K562 (cell line): Measurements from ENCODE around the gene SPATA33. TPM values are rescaled to one million over a fixed set of nuclear protein-coding genes. Genes with fewer than 3 reads are reported as not detected.
A peak's percentile ranks its signal among the peaks of the same experiment; 100 is the strongest.

Experiments
- EP300 ChIP-seq: IDR thresholded peaks from 2 replicates; pipeline ENCODE4 v1.6.1; 2012; ENCODE audit warnings: low read length, improper control_type of control experiment
- FOXK1 ChIP-seq: sonication (generic); formaldehyde crosslinking; IDR thresholded peaks from 2 replicates; pipeline ENCODE4 v1.8.0; 2022; ENCODE audit warnings: missing genetic modification reagents, mild to moderate bottlenecking, borderline replicate concordance
- FOXO4 ChIP-seq: fragments of 450-650 bp; formaldehyde crosslinking; IDR thresholded peaks from 2 replicates; pipeline ENCODE4 v1.4.0; 2020; ENCODE audit warnings: mild to moderate bottlenecking, moderate library complexity
- GABPB1 ChIP-seq: sonication (generic); formaldehyde crosslinking; IDR thresholded peaks from 2 replicates; pipeline ENCODE4 v1.8.0; 2022; ENCODE audit warnings: mild to moderate bottlenecking, missing genetic modification reagents
- HMG20B ChIP-seq: fragments of 250-450 bp; sonication (Bioruptor Pico); IDR thresholded peaks from 2 replicates; pipeline ENCODE4 v1.5.0; 2021; ENCODE audit warnings: mild to moderate bottlenecking
- MECOM ChIP-seq: fragments of 250-450 bp; sonication (Bioruptor Pico); IDR thresholded peaks from 2 replicates; pipeline ENCODE4 v1.8.0; 2022; ENCODE audit warnings: inconsistent platforms
- MLLT1 ChIP-seq, 2 experiments: fragments of 450-650 bp; IDR thresholded peaks; 2 replicates each; pipeline ENCODE4 v1.6.1; 2016
- MLX ChIP-seq, 2 experiments: fragments of 450-650 bp in 1 of 2; sonication (generic) in 1 of 2; formaldehyde crosslinking; conservative IDR thresholded peaks; 2 replicates each; pipeline versions ENCODE4 v1.4.0 to v1.8.1; 2020 to 2022; ENCODE audit warnings: mild to moderate bottlenecking in 1 of 2, missing genetic modification reagents in 1 of 2
- PCBP1 ChIP-seq: fragments of 200-400 bp; formaldehyde crosslinking; IDR thresholded peaks from 2 replicates; pipeline ENCODE4 v1.6.1; 2018; ENCODE audit warnings: mild to moderate bottlenecking, low read depth, low read length; ENCODE audit not compliant: poor library complexity, severe bottlenecking
- SMARCA5 ChIP-seq: fragments of 450-650 bp; IDR thresholded peaks from 2 replicates; pipeline ENCODE4 v1.6.1; 2016
- TCF7L2 ChIP-seq: fragments of 150-350 bp; IDR thresholded peaks from 2 replicates; pipeline ENCODE4 v1.6.1; 2016; ENCODE audit warnings: low read depth, mild to moderate bottlenecking, low read length, moderate library complexity
- TEAD2 ChIP-seq: fragments of 450-650 bp; IDR thresholded peaks from 2 replicates; pipeline ENCODE4 v1.6.1; 2016; ENCODE audit warnings: missing genetic modification characterization, control low read depth, missing compliant biosample characterization
- TFE3 ChIP-seq: fragments of 450-650 bp; formaldehyde crosslinking; IDR thresholded peaks from 2 replicates; pipeline ENCODE4 v1.4.0; 2020; ENCODE audit warnings: mild to moderate bottlenecking, mixed read lengths
- ZEB2 ChIP-seq: fragments of 450-650 bp; IDR thresholded peaks from 2 replicates; pipeline ENCODE4 v1.6.1; 2016
- ZNF197 ChIP-seq: fragments of 200-800 bp; sonication (Bioruptor generic); IDR thresholded peaks from 2 replicates; pipeline ENCODE4 v1.6.1; 2016; ENCODE audit warnings: low read depth, missing genetic modification characterization, missing compliant biosample characterization
- polyA plus RNA-seq, 8 experiments: library from polyadenylated mRNA; depleted of rRNA in 4 of 8; stranded (reverse) in 5 of 8; unstranded in 3 of 8; fragments of >200 nt; fragmentation: Nextera tagmentation in 2 of 8; fragmentation: Illumina TruSeq in 1 of 8; extraction: Ambion mirVana in 2 of 8; extraction: Trizol in 1 of 8; gene quantifications; 2 replicates each; pipeline versions ENCODE4 v1.2.1 to v1.2.3, GENCODE V29; 2011 to 2014; ENCODE audit warnings: inconsistent platforms in 1 of 8, missing spikeins in 1 of 8
- total RNA-seq, 7 experiments: library from RNA; depleted of rRNA in 6 of 7; stranded (reverse); fragments of >200 nt in 6 of 7; fragmentation: Illumina TruSeq in 2 of 7; extraction: Trizol in 2 of 7; gene quantifications; 2 replicates each; pipeline versions ENCODE4 v1.2.1 to v1.2.3, GENCODE V29; 2011 to 2021; ENCODE audit warnings: low replicate concordance in 1 of 7
- TF ChIP-seq, protein P1 (sequence below): fragments of 250-450 bp; sonication (Bioruptor Pico); IDR thresholded peaks from 2 replicates; pipeline ENCODE4 v1.8.0; 2021; ENCODE audit warnings: mild to moderate bottlenecking, moderate library complexity
- TF ChIP-seq, protein P2 (sequence below): fragments of 250-450 bp; sonication (Bioruptor Pico); IDR thresholded peaks from 2 replicates; pipeline ENCODE4 v1.8.0; 2022; ENCODE audit warnings: inconsistent platforms
- TF ChIP-seq, protein P3 (sequence below): fragments of 200-800 bp; sonication (Bioruptor generic); IDR thresholded peaks from 2 replicates; pipeline ENCODE4 v1.6.1; 2017; ENCODE audit warnings: missing genetic modification characterization, missing compliant biosample characterization

The SPATA33 gene
- total and polyA plus RNA-seq, 9 of the 15 experiments (the other 6 are each of a cell fraction or from before 2014, with no cell fraction given): 4.0 to 20.0 (median 11.8) TPM

- TF ChIP-seq, protein P1, sequence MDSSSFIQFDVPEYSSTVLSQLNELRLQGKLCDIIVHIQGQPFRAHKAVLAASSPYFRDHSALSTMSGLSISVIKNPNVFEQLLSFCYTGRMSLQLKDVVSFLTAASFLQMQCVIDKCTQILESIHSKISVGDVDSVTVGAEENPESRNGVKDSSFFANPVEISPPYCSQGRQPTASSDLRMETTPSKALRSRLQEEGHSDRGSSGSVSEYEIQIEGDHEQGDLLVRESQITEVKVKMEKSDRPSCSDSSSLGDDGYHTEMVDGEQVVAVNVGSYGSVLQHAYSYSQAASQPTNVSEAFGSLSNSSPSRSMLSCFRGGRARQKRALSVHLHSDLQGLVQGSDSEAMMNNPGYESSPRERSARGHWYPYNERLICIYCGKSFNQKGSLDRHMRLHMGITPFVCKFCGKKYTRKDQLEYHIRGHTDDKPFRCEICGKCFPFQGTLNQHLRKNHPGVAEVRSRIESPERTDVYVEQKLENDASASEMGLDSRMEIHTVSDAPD (CRISPR knock-in tag): no peak
- TF ChIP-seq, protein P2, sequence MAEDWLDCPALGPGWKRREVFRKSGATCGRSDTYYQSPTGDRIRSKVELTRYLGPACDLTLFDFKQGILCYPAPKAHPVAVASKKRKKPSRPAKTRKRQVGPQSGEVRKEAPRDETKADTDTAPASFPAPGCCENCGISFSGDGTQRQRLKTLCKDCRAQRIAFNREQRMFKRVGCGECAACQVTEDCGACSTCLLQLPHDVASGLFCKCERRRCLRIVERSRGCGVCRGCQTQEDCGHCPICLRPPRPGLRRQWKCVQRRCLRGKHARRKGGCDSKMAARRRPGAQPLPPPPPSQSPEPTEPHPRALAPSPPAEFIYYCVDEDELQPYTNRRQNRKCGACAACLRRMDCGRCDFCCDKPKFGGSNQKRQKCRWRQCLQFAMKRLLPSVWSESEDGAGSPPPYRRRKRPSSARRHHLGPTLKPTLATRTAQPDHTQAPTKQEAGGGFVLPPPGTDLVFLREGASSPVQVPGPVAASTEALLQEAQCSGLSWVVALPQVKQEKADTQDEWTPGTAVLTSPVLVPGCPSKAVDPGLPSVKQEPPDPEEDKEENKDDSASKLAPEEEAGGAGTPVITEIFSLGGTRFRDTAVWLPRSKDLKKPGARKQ (CRISPR knock-in tag): no peak
- TF ChIP-seq ZNF197 (CRISPR knock-in tag) (no peak), TEAD2 (no peak), MECOM (CRISPR knock-in tag) (no peak), PCBP1 (peak; percentile 74), MLX (CRISPR knock-in tag; conservative IDR thresholded peaks at IDR 0.05) (no peak), TCF7L2 (no peak), EP300 (no peak), FOXK1 (CRISPR knock-in tag) (peak; percentile 63; the same call in 1 of the 2 replicates), ZEB2 (no peak), TFE3 (CRISPR knock-in tag) (no peak), FOXO4 (0 out of 2 replicates have a peak, but pooled peaks have one; percentile 48), HMG20B (CRISPR knock-in tag) (no peak), MLLT1 (IDR thresholded peaks at IDR 0.05) (no peak), SMARCA5 (no peak), GABPB1 (CRISPR knock-in tag) (no peak)
- TF ChIP-seq, protein P3, sequence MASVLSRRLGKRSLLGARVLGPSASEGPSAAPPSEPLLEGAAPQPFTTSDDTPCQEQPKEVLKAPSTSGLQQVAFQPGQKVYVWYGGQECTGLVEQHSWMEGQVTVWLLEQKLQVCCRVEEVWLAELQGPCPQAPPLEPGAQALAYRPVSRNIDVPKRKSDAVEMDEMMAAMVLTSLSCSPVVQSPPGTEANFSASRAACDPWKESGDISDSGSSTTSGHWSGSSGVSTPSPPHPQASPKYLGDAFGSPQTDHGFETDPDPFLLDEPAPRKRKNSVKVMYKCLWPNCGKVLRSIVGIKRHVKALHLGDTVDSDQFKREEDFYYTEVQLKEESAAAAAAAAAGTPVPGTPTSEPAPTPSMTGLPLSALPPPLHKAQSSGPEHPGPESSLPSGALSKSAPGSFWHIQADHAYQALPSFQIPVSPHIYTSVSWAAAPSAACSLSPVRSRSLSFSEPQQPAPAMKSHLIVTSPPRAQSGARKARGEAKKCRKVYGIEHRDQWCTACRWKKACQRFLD (CRISPR knock-in tag): peak; percentile 48; the same call in 1 of the 2 replicates
These were observed 54.1 kb downstream of the SPATA33 start (continued) for GRCh38 chr16:89711601-89712273.
